SJCRH30 (cell line): Measurements from ENCODE around the gene CACUL1. TPM values are rescaled to one million over a fixed set of nuclear protein-coding genes. Genes with fewer than 3 reads are reported as not detected.
"Not testable (repeated sequence)": the region's sequence is repeated elsewhere in the genome, so short reads cannot be mapped to it uniquely, and the experiment has no call there.

Source experiments
- DNase-seq, 2 experiments: peaks; one replicate each; pipeline ENCODE4 v3.0.0-alpha.2; 2015 to 2020
- H3K27ac ChIP-seq: fragments of 250-450 bp; sonication (Bioruptor Pico); 2 replicates; pipeline ENCODE4 v1.5.1; 2020; ENCODE audit warnings: mild to moderate bottlenecking, moderate library complexity
- H3K27me3 ChIP-seq: fragments of 250-450 bp; sonication (Bioruptor Pico); 2 replicates; pipeline ENCODE4 v1.5.1; 2020; ENCODE audit warnings: mild to moderate bottlenecking, moderate library complexity
- H3K36me3 ChIP-seq: fragments of 250-450 bp; sonication (Bioruptor Pico); 2 replicates; pipeline ENCODE4 v1.5.1; 2020; ENCODE audit warnings: mild to moderate bottlenecking, moderate library complexity
- H3K4me1 ChIP-seq: fragments of 250-450 bp; sonication (Bioruptor Pico); 2 replicates; pipeline ENCODE4 v1.5.1; 2020; ENCODE audit warnings: mild to moderate bottlenecking, moderate library complexity
- H3K4me3 ChIP-seq: fragments of 250-450 bp; sonication (Bioruptor Pico); 2 replicates; pipeline ENCODE4 v1.5.1; 2020; ENCODE audit warnings: mild to moderate bottlenecking, moderate library complexity
- H3K9me3 ChIP-seq: fragments of 250-450 bp; sonication (Bioruptor Pico); replicated peaks from 2 replicates; pipeline ENCODE4 v1.5.1; 2020; ENCODE audit warnings: mild to moderate bottlenecking, moderate library complexity
- total RNA-seq: library from RNA; depleted of rRNA; stranded (reverse); fragments of >200 nt; shearing (Covaris generic); gene quantifications from 2 replicates; pipeline ENCODE4 v1.2.3, GENCODE V29; 2014

Gene CACUL1
- total RNA-seq, 1 experiment from 2014 or later = 52.7 TPM

GRCh38 chr10:118701529-118702323, 53.0 kb downstream of the CACUL1 start:
- H3K4me1 ChIP-seq = peaks cover 3% of the 10 kb centered on the region; the same call in 1 of the 2 replicates
- H3K27me3 ChIP-seq = no peaks in the 10 kb centered on the region
- peaks cover 10% of the 10 kb centered on the region; the same call in 1 of the 2 replicates for H3K36me3 ChIP-seq
- no peaks in the 10 kb centered on the region for H3K9me3 ChIP-seq
- DNase-seq = no peak
- H3K4me3 ChIP-seq = no peak overlapping the region
- H3K27ac ChIP-seq = no peak overlapping the region

GRCh38 chr10:118698421-118698820, 56.3 kb downstream of the CACUL1 start:
- H3K27ac ChIP-seq = no peak overlapping the region
- peaks cover 5% of the 10 kb centered on the region; the same call in 1 of the 2 replicates for H3K36me3 ChIP-seq
- peak; percentile 21 to 36 for DNase-seq
- H3K9me3 ChIP-seq = no peaks in the 10 kb centered on the region
- H3K27me3 ChIP-seq = no peaks in the 10 kb centered on the region
- peaks cover 3% of the 10 kb centered on the region; the same call in 1 of the 2 replicates for H3K4me1 ChIP-seq
- no peak overlapping the region for H3K4me3 ChIP-seq

GRCh38 chr10:118694848-118695247, 59.9 kb downstream of the CACUL1 start:
- H3K4me1 ChIP-seq = peaks cover 3% of the 10 kb centered on the region; the same call in 1 of the 2 replicates
- no peak overlapping the region for H3K27ac ChIP-seq
- DNase-seq = no peak
- peaks cover 3% of the 10 kb centered on the region; the same call in 1 of the 2 replicates for H3K36me3 ChIP-seq
- H3K4me3 ChIP-seq = no peak overlapping the region
- H3K27me3 ChIP-seq = no peaks in the 10 kb centered on the region
- H3K9me3 ChIP-seq = no peaks in the 10 kb centered on the region

GRCh38 chr10:118692872-118693271, 61.9 kb downstream of the CACUL1 start:
- H3K4me3 ChIP-seq = no peak overlapping the region
- peaks cover 3% of the 10 kb centered on the region; the same call in 1 of the 2 replicates for H3K36me3 ChIP-seq
- H3K27ac ChIP-seq = no peak overlapping the region
- H3K4me1 ChIP-seq = no peaks in the 10 kb centered on the region
- no peak for DNase-seq
- H3K27me3 ChIP-seq = no peaks in the 10 kb centered on the region
- H3K9me3 ChIP-seq = no peaks in the 10 kb centered on the region

GRCh38 chr10:118689070-118689858, 65.5 kb downstream of the CACUL1 start:
- H3K27ac ChIP-seq = no peak overlapping the region
- no peak overlapping the region for H3K4me3 ChIP-seq
- no peaks in the 10 kb centered on the region for H3K4me1 ChIP-seq
- H3K36me3 ChIP-seq = peaks cover 9% of the 10 kb centered on the region
- no peak for DNase-seq
- H3K27me3 ChIP-seq = no peaks in the 10 kb centered on the region
- no peaks in the 10 kb centered on the region for H3K9me3 ChIP-seq

GRCh38 chr10:118687472-118687871, 67.3 kb downstream of the CACUL1 start:
- H3K4me3 ChIP-seq = no peak overlapping the region
- H3K4me1 ChIP-seq = no peaks in the 10 kb centered on the region
- peaks cover 15% of the 10 kb centered on the region for H3K36me3 ChIP-seq
- H3K27ac ChIP-seq = no peak overlapping the region
- H3K9me3 ChIP-seq = no peaks in the 10 kb centered on the region
- DNase-seq = no peak
- H3K27me3 ChIP-seq = no peaks in the 10 kb centered on the region

- Histone ChIP-seq H3K9me3 (no peaks in the 10 kb centered on the region), H3K4me3 (no peak overlapping the region), H3K4me1 (no peaks in the 10 kb centered on the region), H3K36me3 (peaks cover 22% of the 10 kb centered on the region), H3K27me3 (no peaks in the 10 kb centered on the region), H3K27ac (no peak overlapping the region)
- DNase-seq = no peak
Observed at GRCh38 chr10:118682533-118682932, 72.2 kb downstream of the CACUL1 start.

GRCh38 chr10:118680197-118680596, 74.6 kb downstream of the CACUL1 start:
- Histone ChIP-seq H3K4me1 (no peaks in the 10 kb centered on the region), H3K4me3 (no peak overlapping the region)
- DNase-seq = no peak

GRCh38 chr10:118674226-118674919, 80.4 kb downstream of the CACUL1 start:
- Histone ChIP-seq H3K4me1 (peaks cover 6% of the 10 kb centered on the region), H3K36me3 (no peaks in the 10 kb centered on the region), H3K27ac (no peak overlapping the region), H3K27me3 (no peaks in the 10 kb centered on the region), H3K9me3 (no peaks in the 10 kb centered on the region), H3K4me3 (no peak overlapping the region)
- no peak for DNase-seq

More at GRCh38 chr10:118680197-118680596, 74.6 kb downstream of the CACUL1 start:
- no peak overlapping the region for H3K27ac ChIP-seq
- peaks cover 19% of the 10 kb centered on the region for H3K36me3 ChIP-seq
- H3K27me3 ChIP-seq = no peaks in the 10 kb centered on the region
- no peaks in the 10 kb centered on the region for H3K9me3 ChIP-seq

- no peak for DNase-seq
- Histone ChIP-seq H3K27ac (no peak overlapping the region), H3K4me3 (no peak overlapping the region), H3K36me3 (no peaks in the 10 kb centered on the region), H3K9me3 (no peaks in the 10 kb centered on the region), H3K4me1 (peaks cover 10% of the 10 kb centered on the region), H3K27me3 (no peaks in the 10 kb centered on the region)
Observed at GRCh38 chr10:118672766-118673715, 81.7 kb downstream of the CACUL1 start.

- H3K4me3 ChIP-seq = no peak overlapping the region
- no peaks in the 10 kb centered on the region for H3K36me3 ChIP-seq
- H3K27me3 ChIP-seq = no peaks in the 10 kb centered on the region
- DNase-seq = no peak
- no peaks in the 10 kb centered on the region for H3K9me3 ChIP-seq
- H3K4me1 ChIP-seq = peaks cover 10% of the 10 kb centered on the region
- no peak overlapping the region for H3K27ac ChIP-seq
Observed at GRCh38 chr10:118672153-118672552, 82.6 kb downstream of the CACUL1 start.

GRCh38 chr10:118671221-118671620, 83.5 kb downstream of the CACUL1 start:
- not testable (repeated sequence) for H3K36me3 ChIP-seq, DNase-seq, H3K9me3 ChIP-seq, H3K27me3 ChIP-seq, H3K27ac ChIP-seq, H3K4me3 ChIP-seq
- H3K4me1 ChIP-seq = peaks cover 10% of the 10 kb centered on the region

GRCh38 chr10:118670472-118671124, 84.2 kb downstream of the CACUL1 start:
- H3K9me3 ChIP-seq = no peaks in the 10 kb centered on the region
- H3K27me3 ChIP-seq = no peaks in the 10 kb centered on the region
- no peak overlapping the region for H3K4me3 ChIP-seq
- H3K36me3 ChIP-seq = no peaks in the 10 kb centered on the region
- peaks cover 10% of the 10 kb centered on the region for H3K4me1 ChIP-seq
- no peak overlapping the region for H3K27ac ChIP-seq
- no peak for DNase-seq
